HepG2 (cell line): ENCODE results near the gene AJM1.

ENCODE experiments used
- ATF1 ChIP-seq: IDR thresholded peaks from 2 replicates; pipeline ENCODE4 v1.6.1; 2016; ENCODE audit warnings: mild to moderate bottlenecking, control low read depth
- CBFB ChIP-seq: sonication (generic); formaldehyde crosslinking; IDR thresholded peaks from 2 replicates; pipeline ENCODE4 v1.4.0; 2020; ENCODE audit warnings: missing genetic modification reagents
- KAT2B ChIP-seq: fragments of 150-350 bp; IDR thresholded peaks from 2 replicates; pipeline ENCODE4 v1.6.1; 2014; ENCODE audit warnings: low read depth, low read length, borderline replicate concordance
- MTF2 ChIP-seq: sonication (generic); formaldehyde crosslinking; IDR thresholded peaks from 2 replicates; pipeline ENCODE4 v1.5.0; 2020; ENCODE audit warnings: missing genetic modification reagents, borderline replicate concordance
- PITX1 ChIP-seq: sonication (generic); formaldehyde crosslinking; IDR thresholded peaks from 2 replicates; pipeline ENCODE4 v1.5.1; 2020; ENCODE audit warnings: mild to moderate bottlenecking, missing genetic modification reagents
- POLR2A ChIP-seq, 2 experiments: IDR thresholded peaks; 2 replicates each; pipeline ENCODE4 v1.6.1; 2011; ENCODE audit warnings: low read depth in 2 of 2, low read length in 2 of 2, mild to moderate bottlenecking in 1 of 2, moderate library complexity in 1 of 2; ENCODE audit not compliant: insufficient read depth in 1 of 2
- SIN3A ChIP-seq: IDR thresholded peaks from 2 replicates; pipeline ENCODE4 v1.6.1; 2011; ENCODE audit warnings: low read depth, mild to moderate bottlenecking, control low read depth, low read length, borderline replicate concordance
- ZZZ3 ChIP-seq: sonication (generic); formaldehyde crosslinking; IDR thresholded peaks from 2 replicates; pipeline ENCODE4 v1.4.0; 2020; ENCODE audit warnings: missing genetic modification reagents, mild to moderate bottlenecking, borderline replicate concordance
- TF ChIP-seq, protein P1 (sequence below): IDR thresholded peaks from 2 replicates; pipeline ENCODE4 v1.6.1; 2012; ENCODE audit warnings: low read length, improper control_type of control experiment

GRCh38 chr9:136886610-136887597 lies 44.6 kb downstream of the AJM1 start:
- TF ChIP-seq KAT2B: no peak
- no peak for TF ChIP-seq ATF1
- TF ChIP-seq CBFB (CRISPR knock-in tag): no peak
- TF ChIP-seq SIN3A: peak; percentile 43; the same call in 1 of the 2 replicates
- no peak for TF ChIP-seq POLR2A (IDR thresholded peaks at IDR 0.05; ENCODE audit: insufficient read depth in 1 of 2, low read depth in 2 of 2, low read length in 2 of 2)
- TF ChIP-seq PITX1 (CRISPR knock-in tag): no peak
- TF ChIP-seq ZZZ3 (CRISPR knock-in tag): no peak
- no peak for TF ChIP-seq MTF2 (CRISPR knock-in tag)
- TF ChIP-seq, protein P1, sequence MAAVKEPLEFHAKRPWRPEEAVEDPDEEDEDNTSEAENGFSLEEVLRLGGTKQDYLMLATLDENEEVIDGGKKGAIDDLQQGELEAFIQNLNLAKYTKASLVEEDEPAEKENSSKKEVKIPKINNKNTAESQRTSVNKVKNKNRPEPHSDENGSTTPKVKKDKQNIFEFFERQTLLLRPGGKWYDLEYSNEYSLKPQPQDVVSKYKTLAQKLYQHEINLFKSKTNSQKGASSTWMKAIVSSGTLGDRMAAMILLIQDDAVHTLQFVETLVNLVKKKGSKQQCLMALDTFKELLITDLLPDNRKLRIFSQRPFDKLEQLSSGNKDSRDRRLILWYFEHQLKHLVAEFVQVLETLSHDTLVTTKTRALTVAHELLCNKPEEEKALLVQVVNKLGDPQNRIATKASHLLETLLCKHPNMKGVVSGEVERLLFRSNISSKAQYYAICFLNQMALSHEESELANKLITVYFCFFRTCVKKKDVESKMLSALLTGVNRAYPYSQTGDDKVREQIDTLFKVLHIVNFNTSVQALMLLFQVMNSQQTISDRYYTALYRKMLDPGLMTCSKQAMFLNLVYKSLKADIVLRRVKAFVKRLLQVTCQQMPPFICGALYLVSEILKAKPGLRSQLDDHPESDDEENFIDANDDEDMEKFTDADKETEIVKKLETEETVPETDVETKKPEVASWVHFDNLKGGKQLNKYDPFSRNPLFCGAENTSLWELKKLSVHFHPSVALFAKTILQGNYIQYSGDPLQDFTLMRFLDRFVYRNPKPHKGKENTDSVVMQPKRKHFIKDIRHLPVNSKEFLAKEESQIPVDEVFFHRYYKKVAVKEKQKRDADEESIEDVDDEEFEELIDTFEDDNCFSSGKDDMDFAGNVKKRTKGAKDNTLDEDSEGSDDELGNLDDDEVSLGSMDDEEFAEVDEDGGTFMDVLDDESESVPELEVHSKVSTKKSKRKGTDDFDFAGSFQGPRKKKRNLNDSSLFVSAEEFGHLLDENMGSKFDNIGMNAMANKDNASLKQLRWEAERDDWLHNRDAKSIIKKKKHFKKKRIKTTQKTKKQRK: no peak
